ENCODE measurements around the gene TMEM203.
A peak's percentile ranks its signal among the peaks of the same experiment; 100 is the strongest.

The TMEM203 gene

DNA sequence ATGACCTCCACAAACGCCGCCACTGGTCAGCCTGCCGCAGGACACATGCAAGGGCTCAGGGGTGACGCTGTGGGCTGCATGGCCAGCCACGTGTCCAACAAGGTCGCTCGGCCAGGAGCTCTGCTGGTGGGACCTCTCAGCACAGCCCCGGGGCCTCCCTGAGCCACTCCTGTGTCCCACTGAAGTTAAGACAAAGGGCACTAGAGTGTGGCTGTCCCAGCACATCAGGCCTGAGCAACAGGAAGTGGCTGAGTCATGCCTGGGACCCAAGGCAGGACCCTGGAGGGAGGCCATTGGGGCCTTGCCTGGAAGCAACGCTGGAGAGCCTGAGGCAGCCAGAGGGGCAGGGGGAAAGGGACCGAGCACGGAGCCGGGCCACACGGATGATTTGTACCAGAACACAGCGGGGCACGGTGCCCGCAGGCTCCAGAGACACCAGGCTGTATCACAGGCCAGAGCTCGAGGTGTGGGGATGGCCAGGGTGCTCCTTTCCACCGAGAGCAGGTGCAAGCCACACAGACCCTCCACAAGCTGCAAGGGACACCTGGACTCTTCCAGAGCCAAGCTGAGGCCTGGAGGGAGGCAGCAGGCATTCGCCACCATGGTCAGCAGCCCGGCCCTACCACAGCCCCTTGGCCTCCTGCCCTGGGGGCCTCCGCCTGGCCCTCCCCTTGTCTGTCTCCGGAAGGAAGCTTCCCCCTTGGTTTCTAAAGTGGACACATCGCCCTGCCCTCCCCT, 27.1 kb downstream of the TMEM203 start:
- DNase-seq: no peak

- DNase-seq: peak in 1 of 14 donors; percentile 66
These were observed 28.9 kb downstream of the TMEM203 start for GRCh38 chr9:137176302-137177182.

DNA sequence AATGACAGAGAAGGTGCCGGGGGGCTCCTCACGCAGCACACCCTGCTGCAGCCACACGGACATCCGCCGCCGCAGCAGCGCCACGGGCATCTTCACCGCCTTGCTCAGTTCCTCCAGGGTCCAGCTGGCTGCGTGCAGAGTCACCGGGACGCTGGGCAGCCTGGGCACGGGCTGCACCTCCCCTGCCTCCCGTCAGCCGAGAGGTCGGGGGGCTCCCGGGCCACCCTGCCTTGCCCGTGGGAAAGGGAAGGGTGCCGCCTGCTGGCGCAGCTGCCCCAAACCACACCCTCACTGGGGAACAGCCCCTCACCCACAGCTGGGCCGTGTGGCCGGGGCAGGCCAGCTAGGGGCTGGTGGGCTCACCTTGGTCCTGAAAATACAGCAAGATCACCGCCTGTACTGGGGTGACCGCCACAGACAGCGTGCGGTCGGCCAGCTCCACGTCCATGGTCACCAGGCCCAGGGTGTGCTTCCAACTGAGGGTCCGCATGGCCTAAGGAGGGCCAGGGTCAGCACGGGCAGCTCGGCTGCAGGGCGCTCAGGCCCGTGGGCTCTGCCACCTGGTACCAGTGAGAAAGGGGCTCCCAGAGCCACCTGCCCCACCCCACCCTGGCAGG, 30.0 kb downstream of the TMEM203 start:
- DNase-seq: no peak

DNA sequence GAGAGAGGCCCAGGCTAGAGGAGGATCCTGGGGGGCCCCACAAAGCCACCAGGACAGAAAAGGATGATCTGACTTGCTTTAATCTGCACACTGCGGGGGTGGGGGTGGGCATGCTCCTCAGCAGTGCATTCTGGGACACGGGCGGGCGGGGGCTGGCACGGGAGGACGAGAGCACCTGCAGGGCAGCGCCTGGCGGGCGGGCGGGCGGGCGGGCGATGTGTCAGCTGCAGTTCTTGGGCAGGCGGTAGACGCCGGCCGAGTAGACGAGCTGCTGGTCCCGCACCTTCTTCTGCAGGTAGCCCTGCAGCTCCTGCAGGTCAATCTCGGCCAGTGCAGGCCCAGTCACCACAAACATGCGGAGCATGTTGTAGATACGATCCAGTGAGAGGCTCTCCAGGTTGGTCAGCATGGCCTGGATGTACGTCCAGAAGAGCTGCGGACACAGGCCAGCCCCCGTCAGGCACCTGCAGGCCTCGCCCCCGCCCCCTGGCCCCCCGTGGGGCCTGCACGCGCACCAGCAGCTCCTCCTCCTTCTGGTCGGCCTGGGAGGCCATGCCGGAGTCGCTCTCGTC, 30.6 kb downstream of the TMEM203 start:
- DNase-seq: peak in 1 of 14 donors; percentile 71

- DNase-seq: no peak
These were observed 31.4 kb downstream of the TMEM203 start for GRCh38 chr9:137173796-137174664.

DNA sequence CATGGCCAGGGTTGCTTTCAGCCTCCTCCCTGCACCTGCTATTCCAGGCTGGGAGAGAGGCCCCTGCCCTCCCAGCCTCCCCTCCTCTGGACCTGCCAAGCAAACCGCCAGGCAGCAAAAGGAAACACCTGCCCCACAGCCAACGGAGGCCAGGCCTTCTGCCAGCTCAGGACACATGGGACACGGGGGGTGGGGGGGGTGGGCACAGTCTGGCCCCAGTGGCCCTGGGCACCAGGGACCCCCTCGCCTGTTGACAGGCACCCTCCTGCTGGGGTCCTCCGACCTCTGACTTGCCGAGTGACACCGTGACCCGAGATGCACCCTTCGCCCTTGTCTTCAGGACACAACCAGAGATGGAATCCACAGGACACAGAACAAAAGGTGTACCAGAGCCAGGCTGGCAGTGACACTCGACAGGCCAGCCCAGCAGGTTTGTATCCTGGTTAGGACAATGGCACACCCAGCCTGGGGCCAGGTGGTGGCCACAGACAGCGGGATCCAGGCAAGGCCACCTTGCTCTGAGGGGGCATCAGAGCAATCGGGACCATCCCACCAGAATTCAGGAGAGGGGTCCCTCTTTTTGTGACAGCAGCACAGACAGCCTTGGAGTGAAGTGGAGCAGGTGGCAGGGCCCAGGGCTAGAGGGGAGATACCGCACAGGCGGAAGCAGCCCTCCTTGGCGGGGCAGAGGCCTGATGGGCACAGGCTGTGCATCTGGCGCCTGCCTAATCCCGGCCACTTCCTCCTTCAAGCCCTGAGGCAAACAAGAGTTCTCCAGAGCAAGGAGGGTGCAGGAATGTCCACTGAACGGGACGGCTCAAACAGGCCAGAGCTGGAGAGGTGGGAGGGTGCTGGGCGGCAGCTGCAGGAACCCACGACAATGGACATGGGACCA, 32.3 kb downstream of the TMEM203 start:
- peak in 1 of 14 donors; percentile 42 for DNase-seq

DNA sequence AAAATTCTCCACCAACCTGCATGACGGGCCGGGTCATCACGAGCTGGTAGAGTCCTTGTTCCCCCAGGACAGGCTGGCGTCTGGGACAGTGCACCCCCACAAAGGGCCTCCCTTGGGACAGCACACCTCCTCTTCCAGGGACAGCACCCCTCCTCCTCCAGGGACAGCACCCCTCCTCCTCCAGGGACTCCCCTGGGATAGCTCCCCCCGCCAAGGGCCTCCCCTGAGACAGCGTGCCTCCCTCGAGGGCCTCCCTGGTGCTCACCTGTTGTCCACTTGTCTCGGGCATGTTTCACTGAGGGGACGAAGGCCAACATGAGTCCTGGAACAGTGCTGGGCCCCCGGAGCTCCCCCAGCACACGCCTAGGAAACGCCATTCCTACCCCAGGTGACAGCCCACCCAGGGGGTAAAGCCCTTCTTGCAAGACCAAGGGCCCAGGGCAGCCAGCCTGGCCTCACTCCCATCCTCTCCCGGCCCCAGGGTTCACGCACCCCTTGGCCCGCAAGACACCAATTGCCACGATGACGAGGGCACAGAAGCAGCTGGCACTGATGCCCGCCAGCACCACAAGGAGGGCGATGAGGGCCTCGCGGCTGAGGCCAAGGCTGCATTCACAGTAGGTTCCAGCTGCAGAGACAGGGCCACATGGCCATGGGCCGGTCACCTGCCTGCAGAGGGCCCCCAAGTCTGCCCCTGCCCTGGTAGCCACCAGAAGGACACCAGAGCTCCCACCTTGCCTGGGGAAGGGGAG, 34.1 kb downstream of the TMEM203 start:
- DNase-seq: no peak

DNA sequence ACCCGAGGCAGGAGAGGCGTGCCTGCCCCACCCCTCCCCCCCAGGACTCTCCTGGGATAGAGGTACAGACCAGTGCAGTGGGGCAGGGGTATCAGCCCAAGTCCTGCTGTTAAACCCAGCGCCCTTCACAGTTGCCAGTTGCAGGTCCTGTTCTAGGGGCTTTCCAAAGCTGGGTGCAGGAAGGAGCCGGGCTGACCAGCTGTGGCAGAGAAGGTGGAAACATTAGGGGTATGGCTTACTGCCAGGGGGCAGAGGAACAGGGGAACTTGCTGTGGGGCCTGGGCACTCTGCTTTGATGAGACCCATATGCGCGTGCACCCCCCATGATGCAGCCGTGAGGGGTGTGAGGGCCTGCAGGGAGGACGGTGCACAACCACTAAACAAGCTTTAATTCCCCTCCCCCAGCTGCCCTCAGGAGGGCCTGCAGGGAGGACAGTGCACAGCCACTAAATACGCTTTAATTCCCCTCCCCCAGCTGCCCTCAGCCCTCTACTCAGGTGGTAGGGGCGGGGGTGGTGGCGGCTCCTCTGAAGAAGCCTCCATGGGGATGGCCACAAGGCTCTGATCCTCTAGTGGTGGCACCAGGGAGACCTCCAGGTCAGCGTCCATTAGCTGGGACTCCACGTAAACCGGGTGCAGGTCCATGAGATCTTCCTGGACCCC, 34.8 kb downstream of the TMEM203 start:
- no peak for DNase-seq

DNA sequence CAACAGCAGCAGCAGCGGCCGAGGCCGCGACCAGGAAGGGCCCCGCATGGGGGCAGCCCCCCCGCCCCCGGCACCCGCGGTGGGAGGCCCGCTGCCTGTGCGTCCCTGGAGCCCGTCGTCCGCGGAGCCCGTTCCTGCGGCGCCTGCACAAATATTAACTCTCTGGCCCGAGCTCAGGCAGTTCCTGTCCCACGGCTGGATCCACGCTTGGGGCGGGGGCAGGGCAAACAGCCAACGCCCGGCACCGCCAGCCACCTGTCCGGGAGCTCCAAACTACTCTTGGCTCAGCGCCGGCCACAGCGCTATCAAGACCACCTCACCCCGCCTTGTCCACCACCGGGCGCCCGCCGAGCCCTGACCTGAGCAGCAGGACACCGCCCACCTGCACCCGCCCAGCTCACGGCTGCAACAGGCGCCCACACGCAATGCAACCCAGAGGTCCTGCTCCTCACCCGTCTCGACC, 35.5 kb downstream of the TMEM203 start, which contains the start of gene LRRC26:
Gene LRRC26 (minus strand): TSS at position 156 of the 463 bp plus-strand sequence. CDS start 108 bp downstream, at position 48.
- no peak for DNase-seq

DNA sequence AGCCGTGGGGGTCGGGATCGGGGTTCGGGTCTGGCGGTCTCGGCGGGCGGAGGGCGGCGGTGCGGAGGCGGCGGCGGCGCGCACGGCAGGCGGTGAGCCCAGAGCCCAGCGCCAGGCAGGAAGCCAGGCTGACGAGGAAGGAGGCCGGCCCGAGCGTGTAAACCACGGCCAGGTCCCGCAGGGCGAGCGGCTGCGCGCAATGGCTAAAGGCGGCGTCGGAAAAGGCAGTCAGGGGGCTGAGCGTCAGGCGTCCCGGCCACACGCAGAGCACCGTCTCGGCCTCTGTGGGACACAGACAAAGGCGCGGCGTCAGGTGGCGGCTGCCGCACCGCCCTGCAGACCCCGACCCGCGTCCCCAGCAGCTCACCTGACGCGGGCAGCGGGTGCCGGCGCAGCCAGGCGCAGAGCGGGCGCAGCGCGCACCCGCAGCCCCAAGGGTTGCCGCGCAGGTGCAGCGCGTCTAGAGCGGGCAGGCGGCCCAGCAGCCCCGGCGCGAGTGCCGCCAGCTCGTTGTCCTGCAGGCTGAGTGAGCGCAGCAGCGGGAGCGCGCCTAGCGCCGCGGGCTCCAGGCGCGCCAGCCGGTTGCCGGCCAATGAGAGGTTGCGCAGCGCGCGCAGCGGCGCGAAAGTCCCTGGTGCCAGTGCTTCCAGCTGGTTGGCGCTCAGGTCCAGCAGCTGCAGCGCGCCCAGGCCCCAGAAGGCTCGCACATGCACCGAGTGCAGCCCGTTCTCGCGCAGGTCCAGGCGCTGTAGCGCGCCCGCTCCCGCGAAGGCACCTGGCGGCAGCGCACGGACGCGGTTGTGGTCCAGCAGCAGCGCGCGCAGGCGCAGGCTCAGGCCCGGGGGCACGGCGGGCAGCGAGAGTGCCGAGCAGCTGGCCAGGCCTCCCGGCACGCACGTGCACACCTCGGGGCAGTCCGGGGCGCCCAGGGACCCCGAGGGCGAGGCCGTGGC, 36.3 kb downstream of the TMEM203 start:
- DNase-seq: peak in 2 of 14 donors; percentile 26 to 79

DNA sequence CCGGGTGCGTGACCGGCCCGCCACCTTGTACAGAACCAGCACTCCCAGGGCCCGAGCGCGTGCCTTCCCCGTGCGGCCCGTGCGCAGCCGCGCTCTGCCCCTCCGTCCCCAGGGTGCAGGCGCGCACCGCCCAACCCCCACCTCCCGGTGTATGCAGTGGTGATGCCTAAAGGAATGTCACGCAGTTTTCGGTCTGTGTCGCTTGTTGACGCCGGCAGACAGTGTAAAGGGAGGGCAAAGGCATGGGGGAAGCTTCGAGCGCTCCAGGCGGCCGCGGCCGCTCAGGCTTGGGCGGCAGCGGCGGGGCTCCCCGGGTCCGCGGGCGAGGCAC, 36.9 kb downstream of the TMEM203 start:
- peak in 1 of 14 donors; percentile 72 for DNase-seq

GRCh38 chr9:137167747-137168572, 37.5 kb downstream of the TMEM203 start:
- DNase-seq: peak in 1 of 14 donors; percentile 68

DNA sequence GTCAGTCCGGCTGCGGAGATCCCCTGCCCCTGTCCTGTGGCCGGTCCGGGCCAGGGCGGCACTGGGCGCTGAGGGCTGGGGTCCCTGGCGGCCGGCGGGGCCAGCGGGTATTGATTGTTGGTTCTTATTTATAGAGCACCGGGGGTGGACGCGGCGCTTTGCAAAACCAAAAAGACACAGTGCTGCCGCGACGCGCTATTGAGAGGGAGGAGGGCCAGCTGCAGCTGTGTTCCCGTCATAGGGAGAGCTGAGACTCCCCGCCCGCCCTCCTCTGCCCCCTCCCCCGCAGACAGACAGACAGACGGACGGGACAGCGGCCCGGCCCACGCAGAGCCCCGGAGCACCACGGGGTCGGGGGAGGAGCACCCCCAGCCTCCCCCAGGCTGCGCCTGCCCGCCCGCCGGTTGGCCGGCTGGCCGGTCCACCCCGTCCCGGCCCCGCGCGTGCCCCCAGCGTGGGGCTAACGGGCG, 38.1 kb downstream of the TMEM203 start:
- DNase-seq: peak in 1 of 14 donors; percentile 45

DNA sequence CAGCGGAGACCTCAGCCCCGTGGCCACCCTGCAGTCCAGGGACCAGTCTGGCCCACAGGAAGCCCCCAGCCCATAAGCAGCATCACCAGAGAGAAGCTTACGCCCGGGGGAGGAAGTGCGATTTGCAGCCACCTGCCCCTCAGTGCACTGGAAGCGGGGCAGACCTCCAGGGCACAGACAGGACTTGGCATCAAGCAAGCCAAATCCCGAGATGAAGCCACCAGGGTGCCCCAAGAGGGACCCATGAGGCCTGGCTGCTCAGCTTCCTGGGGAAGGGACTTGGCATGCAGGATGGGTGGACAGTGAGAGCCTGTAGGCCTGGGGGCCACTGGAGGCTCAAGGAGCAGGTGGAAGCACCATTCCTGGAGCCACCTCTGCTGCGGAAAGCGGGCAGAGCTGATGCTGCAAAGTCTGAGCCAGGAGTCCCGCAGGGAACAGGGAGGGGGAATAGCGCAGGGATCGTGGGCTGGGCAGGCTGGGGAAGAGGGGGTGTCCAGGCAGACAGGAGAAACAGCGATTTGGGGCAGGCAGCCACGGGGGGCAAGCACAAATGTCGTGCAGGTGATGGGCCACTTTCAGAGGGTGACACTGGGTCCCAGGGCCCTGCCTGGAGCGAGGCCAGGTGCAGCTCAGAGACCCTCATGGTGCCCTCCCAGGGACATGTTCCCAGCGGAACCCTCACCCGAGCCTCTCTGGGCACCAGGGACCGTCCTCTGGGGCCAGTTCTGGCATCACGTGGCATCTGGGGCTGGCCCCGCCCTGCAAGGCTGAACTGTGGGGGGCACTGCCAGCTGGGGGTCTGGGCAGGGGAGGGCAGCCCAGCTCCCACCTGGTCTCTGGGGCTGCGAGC, 38.8 kb downstream of the TMEM203 start:
- DNase-seq: peak in 1 of 14 donors; percentile 69

DNA sequence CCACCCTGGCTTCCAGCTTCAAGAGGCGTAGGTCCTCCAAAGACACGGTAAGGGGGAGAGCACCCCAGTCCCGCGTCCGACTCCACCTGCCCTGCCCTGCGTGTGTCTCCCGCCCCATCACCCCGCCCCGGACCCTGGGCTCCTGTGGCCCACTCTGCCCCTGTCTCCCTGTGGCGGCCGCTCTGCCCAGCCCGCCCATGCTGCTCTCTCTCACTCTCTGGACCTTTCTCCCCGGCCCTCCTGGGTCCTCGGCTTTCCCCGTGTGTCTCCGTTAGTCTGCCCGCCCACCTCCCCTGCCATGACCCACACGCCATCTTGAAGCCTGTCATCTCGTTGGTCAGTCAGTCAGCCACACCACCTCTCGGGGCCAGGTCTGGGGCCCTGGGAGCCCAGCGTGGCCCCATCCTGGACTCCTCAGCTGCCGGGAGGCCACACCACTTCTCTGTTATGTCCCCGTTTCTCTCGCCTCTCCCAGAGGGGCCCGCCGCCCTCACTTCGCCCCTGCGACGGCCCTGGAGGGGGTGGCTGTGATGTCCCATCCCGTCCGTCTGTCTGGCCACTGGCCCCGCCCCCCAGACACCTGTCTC, 40.1 kb downstream of the TMEM203 start:
- DNase-seq: no peak
